ENCODE data around the gene PHKB.

PHKB gene

GRCh38 chr16:47578033-47578432 lies 116.9 kb downstream of the PHKB start:
- no peak for TF ChIP-seq CTCF (IDR thresholded peaks at IDR 0.05; ENCODE audit: extremely low read depth, missing control alignments)
- no peak for DNase-seq (ENCODE audit: low spot score)

GRCh38 chr16:47578573-47578972 lies 117.4 kb downstream of the PHKB start:
- DNase-seq (ENCODE audit: low spot score): no peak
- TF ChIP-seq CTCF (IDR thresholded peaks at IDR 0.05; ENCODE audit: extremely low read depth, missing control alignments): no peak

DNA sequence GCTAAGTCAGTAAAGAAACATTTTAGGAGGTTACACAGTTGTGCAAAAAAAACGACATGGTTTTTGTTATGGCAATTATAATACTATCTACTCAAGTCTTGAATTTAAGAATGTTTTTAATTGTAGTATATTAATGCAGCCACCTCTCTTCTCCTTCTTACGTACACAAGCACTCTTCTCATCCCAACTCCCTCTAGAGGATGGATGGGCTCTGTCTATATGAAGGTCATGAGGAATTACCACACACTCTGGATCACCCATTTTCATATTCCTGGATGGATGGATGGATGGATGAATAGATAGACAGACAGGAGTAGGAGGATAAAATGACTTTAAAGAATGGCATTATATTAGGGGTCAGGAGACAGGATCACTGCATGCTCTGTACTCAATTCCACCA lies 120.0 kb downstream of the PHKB start:
- no peak for DNase-seq (ENCODE audit: low spot score)
- no peak for TF ChIP-seq CTCF (IDR thresholded peaks at IDR 0.05; ENCODE audit: extremely low read depth, missing control alignments)

- TF ChIP-seq CTCF (IDR thresholded peaks at IDR 0.05; ENCODE audit: extremely low read depth, missing control alignments): no peak
- no peak for DNase-seq (ENCODE audit: low spot score)
Measured at GRCh38 chr16:47584464-47585225, 123.5 kb downstream of the PHKB start.

DNA sequence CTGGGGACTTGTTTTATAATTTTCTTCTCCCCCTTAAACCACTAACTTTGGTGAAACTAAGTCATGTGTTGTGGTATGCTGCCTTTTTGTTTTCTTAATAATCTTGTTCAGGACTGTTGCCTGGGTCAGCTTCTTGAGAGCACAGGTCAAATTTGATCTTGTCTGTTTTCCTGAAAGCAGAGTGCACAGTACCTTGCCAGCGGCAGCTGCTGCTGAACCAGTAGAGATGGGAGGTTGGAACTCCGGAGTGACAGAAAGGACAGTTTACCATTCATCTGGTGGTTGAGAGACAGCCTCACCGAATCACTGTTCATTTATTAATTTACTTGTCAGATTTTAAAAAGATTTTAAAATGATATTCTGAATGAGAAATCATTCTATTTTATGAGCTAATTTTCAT lies 125.0 kb downstream of the PHKB start:
- no peak for TF ChIP-seq CTCF (IDR thresholded peaks at IDR 0.05; ENCODE audit: extremely low read depth, missing control alignments)
- no peak for DNase-seq (ENCODE audit: low spot score)

- no peak for TF ChIP-seq CTCF (IDR thresholded peaks at IDR 0.05; ENCODE audit: extremely low read depth, missing control alignments)
Measured at GRCh38 chr16:47590472-47590871, 129.3 kb downstream of the PHKB start.

GRCh38 chr16:47592232-47592631 lies 131.1 kb downstream of the PHKB start:
- DNase-seq (ENCODE audit: low spot score): no peak
- no peak for TF ChIP-seq CTCF (IDR thresholded peaks at IDR 0.05; ENCODE audit: extremely low read depth, missing control alignments)

More at GRCh38 chr16:47590472-47590871, 129.3 kb downstream of the PHKB start:
- DNase-seq (ENCODE audit: low spot score): no peak

All from GM20000 (cell line).